Sigmoid colon (tissue), 7 donors: ENCODE results near the gene CALY. TPM values are rescaled to one million over a fixed set of nuclear protein-coding genes. Genes with fewer than 3 reads are reported as not detected.
A peak's percentile ranks its signal among the peaks of the same experiment; 100 is the strongest.

Source experiments
- DNase-seq: peaks from one replicate; pipeline ENCODE4 v3.0.0-alpha.2; 2019
- H3K27ac ChIP-seq, 4 donors: fragments of 200-600 bp; sonication (generic); one replicate each; pipeline ENCODE4 v1.5.1; 2016 to 2019; ENCODE audit warnings: mild to moderate bottlenecking in 1 of 4
- H3K27me3 ChIP-seq, 3 donors: fragments of 200-600 bp; sonication (generic); one replicate each; pipeline ENCODE4 v1.5.1; 2019; ENCODE audit warnings: mild to moderate bottlenecking in 1 of 3
- H3K36me3 ChIP-seq, 4 donors: fragments of 200-600 bp; sonication (generic); one replicate each; pipeline ENCODE4 v1.5.1; 2016 to 2019
- H3K4me1 ChIP-seq, 4 donors: fragments of 200-600 bp; sonication (generic); one replicate each; pipeline ENCODE4 v1.5.1; 2017 to 2019
- H3K4me3 ChIP-seq, 4 donors: fragments of 200-600 bp; sonication (generic); one replicate each; pipeline ENCODE4 v1.5.1; 2017 to 2019; ENCODE audit warnings: mild to moderate bottlenecking in 2 of 4, moderate library complexity in 1 of 4
- H3K9me3 ChIP-seq, 4 donors: fragments of 200-600 bp in 3 of 4; sonication (generic) in 3 of 4; one replicate each; pipeline versions ENCODE4 v1.5.1 to v1.6.1; 2013 to 2019
- EP300 ChIP-seq, 4 donors: sonication (generic); formaldehyde crosslinking; IDR thresholded peaks; one replicate each; pipeline ENCODE4 v1.6.1; 2017; ENCODE audit warnings: antibody characterized with exemption in 4 of 4
- POLR2A ChIP-seq, 2 donors: fragments of 450-650 bp; IDR thresholded peaks; one replicate each; pipeline ENCODE4 v1.6.1; 2016; ENCODE audit warnings: antibody characterized with exemption in 2 of 2, mild to moderate bottlenecking in 2 of 2, moderate library complexity in 2 of 2
- POLR2AphosphoS5 ChIP-seq, 4 donors: sonication (generic); formaldehyde crosslinking; IDR thresholded peaks; one replicate each; pipeline ENCODE4 v1.6.1; 2017; ENCODE audit warnings: antibody characterized with exemption in 4 of 4
- WGBS, 2 donors: extraction: QIAGEN DNeasy Blood & Tissue Kit; methylation state at CpG; one replicate each; pipeline ENCODE4 v1.1.7; 2013; 5-methylcytosine and 5-hydroxymethylcytosine counted together
- intact Hi-C: fragments of 100-400 bp; cut with DNase I; formaldehyde crosslinking; loops from one replicate; pipeline ENCODE4 v1.15.1; 2023
- polyA plus RNA-seq, 3 donors: library from polyadenylated mRNA; stranded (reverse); fragments of 200-250 nt; gene quantifications; one replicate each; pipeline ENCODE4 v1.2.3, GENCODE V29; 2013
- total RNA-seq, 4 donors: library from RNA; depleted of rRNA; stranded (reverse); fragments of >200 nt; gene quantifications; one replicate each; pipeline ENCODE4 v1.1.0, GENCODE V29; 2016
- TF ChIP-seq, protein P1 (sequence below), 4 experiments: fragments of 450-650 bp in 3 of 4; fragments of 200-600 bp in 1 of 4; IDR thresholded peaks; one replicate each; pipeline ENCODE4 v1.5.1; 2016 to 2019; ENCODE audit warnings: antibody characterized with exemption in 4 of 4, mild to moderate bottlenecking in 3 of 4, moderate library complexity in 2 of 4
- donor health status: healthy with polysubstance abuse.
- donor health status: Bipolar disorder and iron deficiency.
- donor health status: healthy.

The CALY gene
- total and polyA plus RNA-seq, 7 donors, result 1.3 to 6.8 (median 5.0) TPM; not detected in 2

DNA sequence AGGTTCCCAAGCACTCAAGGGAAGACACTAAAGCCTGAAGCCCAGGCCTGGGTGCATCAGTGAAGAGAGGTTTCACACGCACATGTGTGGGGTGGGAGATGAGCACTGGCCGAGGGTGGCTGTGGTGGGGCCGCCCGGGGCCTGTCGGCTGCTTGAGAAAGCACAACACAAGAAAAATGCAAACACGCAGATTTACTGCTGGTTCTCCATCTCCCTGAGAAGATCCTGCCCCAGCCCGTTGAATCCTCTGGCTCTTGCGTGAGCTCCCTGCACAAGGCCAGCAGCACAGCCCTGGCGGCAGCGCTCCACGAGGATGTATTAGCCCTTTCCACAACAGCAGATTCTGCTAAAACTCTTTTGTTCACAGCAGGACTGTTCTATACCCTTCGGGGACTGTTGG, 21.8 kb downstream of the CALY start:
- no peak for TF ChIP-seq EP300 (IDR thresholded peaks at IDR 0.05)
- TF ChIP-seq, protein P1, sequence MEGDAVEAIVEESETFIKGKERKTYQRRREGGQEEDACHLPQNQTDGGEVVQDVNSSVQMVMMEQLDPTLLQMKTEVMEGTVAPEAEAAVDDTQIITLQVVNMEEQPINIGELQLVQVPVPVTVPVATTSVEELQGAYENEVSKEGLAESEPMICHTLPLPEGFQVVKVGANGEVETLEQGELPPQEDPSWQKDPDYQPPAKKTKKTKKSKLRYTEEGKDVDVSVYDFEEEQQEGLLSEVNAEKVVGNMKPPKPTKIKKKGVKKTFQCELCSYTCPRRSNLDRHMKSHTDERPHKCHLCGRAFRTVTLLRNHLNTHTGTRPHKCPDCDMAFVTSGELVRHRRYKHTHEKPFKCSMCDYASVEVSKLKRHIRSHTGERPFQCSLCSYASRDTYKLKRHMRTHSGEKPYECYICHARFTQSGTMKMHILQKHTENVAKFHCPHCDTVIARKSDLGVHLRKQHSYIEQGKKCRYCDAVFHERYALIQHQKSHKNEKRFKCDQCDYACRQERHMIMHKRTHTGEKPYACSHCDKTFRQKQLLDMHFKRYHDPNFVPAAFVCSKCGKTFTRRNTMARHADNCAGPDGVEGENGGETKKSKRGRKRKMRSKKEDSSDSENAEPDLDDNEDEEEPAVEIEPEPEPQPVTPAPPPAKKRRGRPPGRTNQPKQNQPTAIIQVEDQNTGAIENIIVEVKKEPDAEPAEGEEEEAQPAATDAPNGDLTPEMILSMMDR (IDR thresholded peaks at IDR 0.05), result no peak
- no peak for TF ChIP-seq POLR2A (IDR thresholded peaks at IDR 0.05)
- no peak for TF ChIP-seq POLR2AphosphoS5 (IDR thresholded peaks at IDR 0.05)
- H3K4me1 ChIP-seq, result peaks cover 0 to 23% (median 19%) of the 10 kb centered on the region in 4 donors
- DNase-seq, result no peak
- no peak overlapping the region for H3K4me3 ChIP-seq
- 91 to 93% methylated on average over 12 of the region's 12 CpGs for WGBS, 2 donors
- H3K9me3 ChIP-seq, result no peaks in the 10 kb centered on the region
- peaks cover 0 to 31% (median 11%) of the 10 kb centered on the region in 4 donors for H3K36me3 ChIP-seq
- intact Hi-C loops, result no loop called here
- peaks cover 0 to 16% (median 15%) of the 10 kb centered on the region in 3 donors for H3K27me3 ChIP-seq
- peak overlapping the region in 2 of 4 donors; percentile 4 to 53 for H3K27ac ChIP-seq

DNA sequence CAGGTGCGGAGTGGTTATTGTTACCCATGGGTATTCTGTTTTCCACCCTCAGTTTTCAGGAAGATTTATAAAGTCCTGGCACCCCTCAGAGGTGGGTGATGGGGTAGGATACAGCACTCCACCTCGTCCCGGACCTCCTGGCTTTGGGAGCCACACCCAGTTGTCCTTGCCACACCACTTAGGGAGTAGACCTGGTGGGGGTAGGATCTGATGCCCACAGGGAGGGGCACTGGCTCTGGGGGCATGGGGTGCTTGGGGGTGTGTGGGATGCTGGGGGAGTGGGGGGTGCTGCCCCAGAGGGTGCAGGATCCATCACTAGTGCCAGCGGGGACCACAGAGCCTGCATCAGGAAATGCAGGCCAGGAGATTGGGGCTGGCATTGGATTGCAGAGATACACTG, 23.5 kb downstream of the CALY start:
- H3K27me3 ChIP-seq, result no peaks in the 10 kb centered on the region
- TF ChIP-seq EP300 (IDR thresholded peaks at IDR 0.05) (no peak), POLR2A (IDR thresholded peaks at IDR 0.05) (no peak), POLR2AphosphoS5 (IDR thresholded peaks at IDR 0.05) (no peak)
- TF ChIP-seq, protein P1 (IDR thresholded peaks at IDR 0.05), result no peak
- H3K27ac ChIP-seq, result no peak overlapping the region
- no peak overlapping the region for H3K4me3 ChIP-seq
- 79 to 91% methylated on average over 4 of the region's 4 CpGs for WGBS, 2 donors
- intact Hi-C loops, result loop anchor here (2.0 kb wide), 1 partner anchor 66 kb away; the partner anchor contains the start of gene PAOX
- peaks cover 0 to 34% (median 13%) of the 10 kb centered on the region in 4 donors for H3K36me3 ChIP-seq
- H3K9me3 ChIP-seq, result no peaks in the 10 kb centered on the region
- no peak for DNase-seq
- H3K4me1 ChIP-seq, result peaks cover 0 to 23% (median 21%) of the 10 kb centered on the region in 4 donors

DNA sequence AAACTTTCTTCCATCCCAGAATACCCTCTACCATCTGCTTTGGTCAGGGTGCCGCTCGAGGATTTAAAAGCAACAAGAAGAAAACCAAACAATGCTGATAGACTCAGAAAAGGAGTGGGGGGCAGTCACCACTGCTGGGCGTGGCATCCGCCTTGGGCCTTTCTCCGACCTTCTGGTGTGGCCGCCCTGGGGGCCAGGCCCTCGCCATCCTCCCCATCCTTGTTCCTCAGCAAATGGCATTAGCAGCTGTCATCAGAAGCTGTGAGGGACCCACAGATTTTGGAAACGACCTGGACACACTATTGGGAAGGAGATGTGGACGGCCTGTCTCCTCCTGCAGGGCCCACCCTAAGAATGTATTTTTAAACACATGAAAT, 23.9 kb downstream of the CALY start:
- H3K36me3 ChIP-seq, result peaks cover 0 to 34% (median 13%) of the 10 kb centered on the region in 4 donors
- H3K9me3 ChIP-seq, result no peaks in the 10 kb centered on the region
- no peak for TF ChIP-seq POLR2A (IDR thresholded peaks at IDR 0.05)
- TF ChIP-seq POLR2AphosphoS5 (IDR thresholded peaks at IDR 0.05), result no peak
- TF ChIP-seq, protein P1 (IDR thresholded peaks at IDR 0.05), result no peak
- no peak overlapping the region for H3K27ac ChIP-seq
- WGBS, 2 donors, result 91 to 93% methylated on average over 9 of the region's 9 CpGs
- peaks cover 0 to 27% (median 25%) of the 10 kb centered on the region in 4 donors for H3K4me1 ChIP-seq
- H3K27me3 ChIP-seq, result no peaks in the 10 kb centered on the region
- H3K4me3 ChIP-seq, result no peak overlapping the region
- no peak for DNase-seq
- intact Hi-C loops, result loop anchor here (2.0 kb wide), 1 partner anchor 66 kb away; the partner anchor contains the start of gene PAOX

DNA sequence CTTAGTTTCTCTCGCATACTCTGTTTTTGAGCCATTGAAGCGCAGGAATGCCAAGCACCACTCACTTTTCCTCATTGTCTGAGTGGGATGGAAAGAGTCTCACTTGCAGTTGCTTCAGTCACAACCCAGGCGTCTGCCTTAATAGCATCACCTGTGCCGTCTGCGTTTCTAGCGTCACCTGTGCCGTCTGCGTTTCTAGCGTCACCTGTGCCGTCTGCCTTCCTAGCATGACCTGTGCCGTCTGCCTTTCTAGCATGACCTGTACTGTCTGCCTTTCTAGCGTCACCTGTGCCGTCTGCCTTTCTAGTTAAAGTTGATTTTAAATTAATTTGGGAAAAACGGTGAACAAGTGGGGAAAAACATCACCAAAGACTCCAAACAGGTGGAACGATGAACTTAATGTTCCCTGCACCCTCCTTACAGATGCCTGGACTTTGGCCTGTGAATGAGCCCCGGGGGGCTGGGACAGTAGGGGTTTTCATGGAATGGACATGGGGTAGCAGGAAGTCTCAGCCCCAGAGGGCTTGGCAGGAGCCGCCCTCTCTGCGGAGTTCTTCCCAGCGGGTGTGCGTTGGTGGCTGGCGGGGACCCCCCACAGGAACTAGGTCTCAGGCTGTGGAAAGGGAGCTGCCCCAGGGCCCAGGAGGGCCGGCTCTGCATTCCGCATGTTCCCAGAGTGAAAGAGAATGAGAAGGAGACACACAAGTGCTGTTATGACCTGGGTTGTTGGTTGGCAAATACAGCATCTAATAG, 24.5 kb downstream of the CALY start:
- WGBS, 2 donors, result 94 to 95% methylated on average over 23 of the region's 23 CpGs
- intact Hi-C loops, result loop anchor here (2.0 kb wide), 1 partner anchor 67 kb away; the partner anchor contains the start of gene PAOX
- TF ChIP-seq EP300 (IDR thresholded peaks at IDR 0.05) (no peak), POLR2AphosphoS5 (IDR thresholded peaks at IDR 0.05) (no peak), POLR2A (IDR thresholded peaks at IDR 0.05) (no peak)
- TF ChIP-seq, protein P1 (IDR thresholded peaks at IDR 0.05), result no peak
- Histone ChIP-seq H3K27ac (no peak overlapping the region), H3K9me3 (no peaks in the 10 kb centered on the region), H3K4me1 (peaks cover 0 to 33% (median 30%) of the 10 kb centered on the region in 4 donors), H3K4me3 (no peak overlapping the region), H3K36me3 (peaks cover 0 to 34% (median 13%) of the 10 kb centered on the region in 4 donors), H3K27me3 (no peaks in the 10 kb centered on the region)
- DNase-seq, result no peak
